K562 (cell line): ENCODE measurements around the gene POC1B. TPM values are rescaled to one million over a fixed set of nuclear protein-coding genes. Genes with fewer than 3 reads are reported as not detected.

Experiments used
- ATAC-seq: fragments of 200-7000 bp; cut with Tn5 transposase; 3 replicates; pipeline ENCODE4 v1.9.1; 2020; ENCODE audit warnings: moderate library complexity
- BruUV-seq: library from RNA; stranded (reverse); fragments of 400-500 nt; replicated peaks from 2 replicates; lab custom pipeline; 2021; lab: Mats Ljungman, UMichigan
- CTCF ChIA-PET: fragments of 300-600 bp; formaldehyde crosslinking; extraction: SDS; loops from one replicate; lab custom pipeline; 2021; ENCODE audit warnings: low intra/inter-chr PET ratio; lab: Yijun Ruan, JAX
- POLR2A ChIA-PET: fragments of 300-600, 350-650 bp; sonication (Branson Sonifier 250); formaldehyde crosslinking; extraction: SDS; loops from one replicate; lab custom pipeline; 2021; ENCODE audit warnings: antibody characterized with exemption, inconsistent platforms; lab: Yijun Ruan, JAX
- DNase-seq, 4 experiments: peaks; one replicate each; pipeline versions ENCODE4 v3.0.0 to v3.0.0-alpha.2; 2011 to 2018; ENCODE audit warnings: low spot score in 3 of 4, mixed read lengths in 3 of 4; ENCODE audit errors: extremely low read depth in 1 of 4
- FAIRE-seq: peaks from 2 replicates; lab custom pipeline; 2011; peaks lifted over from hg19 to GRCh38; lab: Jason Lieb, UNC
- H2AFZ ChIP-seq: 2 replicates; pipeline ENCODE4 v1.6.0; 2011; ENCODE audit warnings: low read depth, low read length, control low read depth, inconsistent platforms
- H3K27ac ChIP-seq: fragments of 200-600 bp; 3 replicates; pipeline ENCODE4 v1.8.0; 2011; ENCODE audit warnings: low read depth, mild to moderate bottlenecking, control low read depth, inconsistent platforms, low read length, moderate library complexity, mixed read lengths; ENCODE audit errors: extremely low read depth
- H3K27me3 ChIP-seq, 2 experiments: fragments of 300-600 bp in 1 of 2; 2 replicates in 1 of 2; 3 replicates in 1 of 2; pipeline versions ENCODE4 v1.6.0 to v1.8.0; 2011; ENCODE audit warnings: inconsistent platforms in 2 of 2, low read length in 2 of 2, mild to moderate bottlenecking in 1 of 2, mixed read lengths in 1 of 2, moderate library complexity in 1 of 2; ENCODE audit not compliant: control insufficient read depth in 2 of 2, insufficient read depth in 2 of 2
- H3K36me3 ChIP-seq: fragments of 300-600 bp; 3 replicates; pipeline ENCODE4 v1.8.0; 2011; ENCODE audit warnings: mild to moderate bottlenecking, low read length, inconsistent platforms; ENCODE audit not compliant: control insufficient read depth, insufficient read depth
- H3K4me1 ChIP-seq, 2 experiments: fragments of 200-600 bp in 1 of 2; replicated peaks in 1 of 2; 2 replicates in 1 of 2; 3 replicates in 1 of 2; pipeline versions ENCODE4 v1.5.1 to v1.8.0; 2011; ENCODE audit warnings: inconsistent platforms in 2 of 2, low read length in 2 of 2, mild to moderate bottlenecking in 1 of 2, mixed read lengths in 1 of 2, moderate library complexity in 1 of 2; ENCODE audit not compliant: control insufficient read depth in 2 of 2, insufficient read depth in 2 of 2
- H3K4me2 ChIP-seq: 2 replicates; pipeline ENCODE4 v1.6.1; 2011; ENCODE audit warnings: low read length, control low read depth, inconsistent platforms, mixed read lengths; ENCODE audit not compliant: insufficient read depth
- H3K4me3 ChIP-seq: fragments of 200-600 bp; sonication (generic), shearing (Covaris generic); 2 replicates; pipeline ENCODE4 v1.5.1; 2016; ENCODE audit warnings: control low read depth, inconsistent platforms
- H3K79me2 ChIP-seq: fragments of 200-600 bp; 3 replicates; pipeline ENCODE4 v1.8.0; 2011; ENCODE audit warnings: low read length, inconsistent platforms; ENCODE audit not compliant: control insufficient read depth, insufficient read depth
- H3K9ac ChIP-seq, 2 experiments: 2 replicates each; pipeline versions ENCODE4 v1.6.0 to v1.6.1; 2011; ENCODE audit warnings: low read depth in 2 of 2, low read length in 2 of 2, control low read depth in 1 of 2, inconsistent platforms in 1 of 2, mild to moderate bottlenecking in 1 of 2, mixed read lengths in 1 of 2; ENCODE audit not compliant: insufficient read depth in 1 of 2
- H3K9me1 ChIP-seq: one replicate; pipeline ENCODE4 v1.6.0; 2011; ENCODE audit warnings: inconsistent platforms, mild to moderate bottlenecking, low read length, moderate library complexity; ENCODE audit not compliant: control insufficient read depth, insufficient read depth
- H3K9me3 ChIP-seq: replicated peaks from 2 replicates; pipeline ENCODE4 v1.5.1; 2011; ENCODE audit warnings: low read depth, low read length, inconsistent platforms; ENCODE audit not compliant: control insufficient read depth, insufficient read depth
- H4K20me1 ChIP-seq: replicated peaks from 2 replicates; pipeline ENCODE4 v1.6.1; 2011; ENCODE audit warnings: low read length, inconsistent platforms, mixed read lengths; ENCODE audit not compliant: control insufficient read depth, insufficient read depth
- ARHGAP35 ChIP-seq: fragments of 450-650 bp; IDR thresholded peaks from 2 replicates; pipeline ENCODE4 v1.6.1; 2018; ENCODE audit not compliant: partially characterized antibody
- CBX1 ChIP-seq: sonication (generic); IDR thresholded peaks from 2 replicates; pipeline ENCODE4 v1.6.1; 2016; ENCODE audit warnings: antibody characterized with exemption, low read depth, mild to moderate bottlenecking
- CHD1 ChIP-seq: fragments of 200-600 bp; sonication (generic); IDR thresholded peaks from one replicate; pipeline ENCODE4 v1.6.1; 2012; ENCODE audit warnings: mild to moderate bottlenecking, moderate library complexity, low read length, inconsistent platforms
- E2F4 ChIP-seq: sonication (generic); formaldehyde crosslinking; IDR thresholded peaks from 2 replicates; pipeline ENCODE4 v1.8.0; 2022; ENCODE audit warnings: mild to moderate bottlenecking, low read depth, missing genetic modification reagents
- E2F6 ChIP-seq, 2 experiments: IDR thresholded peaks; 2 replicates each; pipeline ENCODE4 v1.6.1; 2011; ENCODE audit warnings: borderline replicate concordance in 1 of 2, control low read depth in 1 of 2, low read depth in 1 of 2, low read length in 1 of 2, mild to moderate bottlenecking in 1 of 2, mixed read lengths in 1 of 2, moderate library complexity in 1 of 2; ENCODE audit not compliant: insufficient read depth in 1 of 2, insufficient read length in 1 of 2, poor library complexity in 1 of 2, severe bottlenecking in 1 of 2; ENCODE audit errors: extremely low read depth in 1 of 2
- FOXM1 ChIP-seq, 2 experiments: fragments of 450-650 bp in 1 of 2; sonication (generic) in 1 of 2; formaldehyde crosslinking in 1 of 2; IDR thresholded peaks; 2 replicates each; pipeline versions ENCODE4 v1.6.1 to v1.9.0; 2017 to 2022; ENCODE audit warnings: low read depth in 2 of 2, mild to moderate bottlenecking in 2 of 2, missing genetic modification reagents in 1 of 2, moderate library complexity in 1 of 2
- KLF6 ChIP-seq: fragments of 250-450 bp; sonication (Bioruptor Pico); IDR thresholded peaks from 2 replicates; pipeline ENCODE4 v1.4.0; 2020; ENCODE audit warnings: mild to moderate bottlenecking, moderate library complexity, borderline replicate concordance
- PHB2 ChIP-seq: fragments of 450-650 bp; IDR thresholded peaks from 2 replicates; pipeline ENCODE4 v1.6.1; 2017; ENCODE audit warnings: low read depth
- POLR2AphosphoS2 ChIP-seq: IDR thresholded peaks from 2 replicates; pipeline ENCODE4 v1.6.1; 2012; ENCODE audit warnings: low read length, improper control_type of control experiment
- RNF2 ChIP-seq: sonication (generic); IDR thresholded peaks from 2 replicates; pipeline ENCODE4 v1.6.1; 2016
- TFAM ChIP-seq: fragments of 250-450 bp; sonication (Bioruptor Pico); conservative IDR thresholded peaks from 2 replicates; pipeline ENCODE4 v1.5.0; 2021; ENCODE audit warnings: mild to moderate bottlenecking, moderate library complexity
- ZEB2 ChIP-seq: fragments of 450-650 bp; IDR thresholded peaks from 2 replicates; pipeline ENCODE4 v1.6.1; 2016
- ZFX ChIP-seq: sonication (generic); formaldehyde crosslinking; IDR thresholded peaks from 2 replicates; pipeline ENCODE4 v1.8.0; 2022; ENCODE audit warnings: mild to moderate bottlenecking, missing genetic modification reagents, moderate library complexity
- WGBS: fragments of 100-300 bp; shearing (Covaris generic); methylation state at CpG from one replicate; pipeline ENCODE4 v1.1.6; 2016; ENCODE audit warnings: low coverage, mixed read lengths; ENCODE audit not compliant: insufficient coverage; ENCODE audit errors: missing lambda C conversion rate; 5-methylcytosine and 5-hydroxymethylcytosine counted together
- in situ Hi-C: fragments of 300-500 bp; cut with MboI; formaldehyde crosslinking; loops from 4 replicates; pipeline ENCODE4 v1.15.0; 2018; ENCODE audit warnings: inconsistent platforms, mixed read lengths
- intact Hi-C: fragments of 100-400 bp; cut with micrococcal nuclease; formaldehyde crosslinking; loops from 2 replicates; pipeline ENCODE4 v1.14.2; 2022
- polyA plus RNA-seq, 8 experiments: library from polyadenylated mRNA; depleted of rRNA in 4 of 8; stranded (reverse) in 5 of 8; unstranded in 3 of 8; fragments of >200 nt; fragmentation: Nextera tagmentation in 2 of 8; fragmentation: Illumina TruSeq in 1 of 8; extraction: Ambion mirVana in 2 of 8; extraction: Trizol in 1 of 8; gene quantifications; 2 replicates each; pipeline versions ENCODE4 v1.2.1 to v1.2.3, GENCODE V29; 2011 to 2014; ENCODE audit warnings: inconsistent platforms in 1 of 8, missing spikeins in 1 of 8
- total RNA-seq, 7 experiments: library from RNA; depleted of rRNA in 6 of 7; stranded (reverse); fragments of >200 nt in 6 of 7; fragmentation: Illumina TruSeq in 2 of 7; extraction: Trizol in 2 of 7; gene quantifications; 2 replicates each; pipeline versions ENCODE4 v1.2.1 to v1.2.3, GENCODE V29; 2011 to 2021; ENCODE audit warnings: low replicate concordance in 1 of 7

Gene POC1B
- total and polyA plus RNA-seq, 9 of the 15 experiments (the other 6 are each of a cell fraction or from before 2014, with no cell fraction given), result 4.5 to 16.1 (median 10.4) TPM

- Histone ChIP-seq H4K20me1 (no peaks in the 10 kb centered on the region), H3K27me3 (no peaks in the 10 kb centered on the region), H3K4me3 (no peak overlapping the region), H3K79me2 (no peaks in the 10 kb centered on the region), H3K4me2 (no peak overlapping the region), H3K36me3 (no peaks in the 10 kb centered on the region), H3K4me1 (no peaks in the 10 kb centered on the region; a peak in 1 of 5 replicates), H3K27ac (no peak overlapping the region), H3K9me1 (no peaks in the 10 kb centered on the region), H2AFZ (no peak overlapping the region), H3K9me3 (no peaks in the 10 kb centered on the region), H3K9ac (no peak overlapping the region)
- ATAC-seq (no peak), FAIRE-seq (no peak), DNase-seq (no peak)
- ChIA-PET POLR2A (interaction anchor here (0.7 kb wide), 1 partner anchor 155 kb away, joined by 3 read pairs; no protein-coding TSS in a partner anchor), CTCF (interaction anchor here (2.2 to 2.6 kb wide), 2 partner anchors 56 to 61 kb away, joined by 14 to 17 read pairs; partner anchors contain the start of genes GALNT4 and POC1B)
- intact Hi-C loops, result no loop called here
- BruUV-seq, result no TSS peak
- TF ChIP-seq CBX1 (no peak), ZEB2 (no peak), FOXM1 (IDR thresholded peaks at IDR 0.05; ENCODE audit: low read depth) (no peak), FOXM1 (CRISPR knock-in tag; IDR thresholded peaks at IDR 0.05; ENCODE audit: low read depth) (no peak), CHD1 (no peak), ARHGAP35 (no peak), PHB2 (no peak), ZFX (CRISPR knock-in tag) (no peak), TFAM (CRISPR knock-in tag) (no peak), KLF6 (CRISPR knock-in tag) (no peak), POLR2AphosphoS2 (no peak), RNF2 (no peak), E2F4 (CRISPR knock-in tag) (no peak), E2F6 (IDR thresholded peaks at IDR 0.05; ENCODE audit: borderline replicate concordance in 1 of 2, extremely low read depth in 1 of 2, insufficient read depth in 1 of 2, insufficient read length in 1 of 2, low read depth in 1 of 2, low read length in 1 of 2, poor library complexity in 1 of 2, severe bottlenecking in 1 of 2) (no peak)
- in situ Hi-C loops, result loop anchor here (25.0 kb wide), 1 partner anchor 1468 kb away; no protein-coding TSS in a partner anchor
- WGBS, result 33% methylated on average over 3 of the region's 3 CpGs
Measured at GRCh38 chr12:89469361-89469760, 56.5 kb downstream of the POC1B start.
